ENCODE data around the gene CCDC68.

CCDC68 gene

DNA sequence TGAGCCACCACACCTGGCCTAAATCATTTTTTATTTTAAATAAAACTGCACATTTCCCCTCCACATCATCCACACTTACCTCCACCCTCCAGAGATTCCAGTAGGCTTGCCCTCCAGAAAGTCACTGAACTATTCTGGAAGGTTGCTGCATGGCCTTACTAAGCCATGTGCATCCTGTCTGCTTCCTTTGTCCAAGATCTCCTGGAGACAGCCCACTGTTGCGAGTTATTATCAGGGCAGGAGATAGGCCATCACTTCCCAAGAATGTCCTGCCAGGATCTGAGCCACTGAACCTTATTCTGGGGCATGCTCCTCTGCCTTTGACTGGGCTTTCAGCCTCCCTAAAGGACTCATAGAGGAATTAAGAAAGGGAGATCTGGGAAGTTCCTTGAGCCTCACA is 26.8 kb downstream of the CCDC68 start:
- Histone ChIP-seq H3K27me3 (no peaks in the 10 kb centered on the region), H3K4me2 (no peak overlapping the region), H3K9ac (no peak overlapping the region), H3K9me3 (replicated peaks in 1 of 11) (no peaks in the 10 kb centered on the region), H4K20me1 (no peaks in the 10 kb centered on the region), H3K36me3 (no peaks in the 10 kb centered on the region), H3K27ac (no peak overlapping the region), H3K4me3 (no peak overlapping the region), H3K4me1 (no peaks in the 10 kb centered on the region)
- no peak for TF ChIP-seq Cebpa-rat (IDR thresholded peaks at IDR 0.05)

DNA sequence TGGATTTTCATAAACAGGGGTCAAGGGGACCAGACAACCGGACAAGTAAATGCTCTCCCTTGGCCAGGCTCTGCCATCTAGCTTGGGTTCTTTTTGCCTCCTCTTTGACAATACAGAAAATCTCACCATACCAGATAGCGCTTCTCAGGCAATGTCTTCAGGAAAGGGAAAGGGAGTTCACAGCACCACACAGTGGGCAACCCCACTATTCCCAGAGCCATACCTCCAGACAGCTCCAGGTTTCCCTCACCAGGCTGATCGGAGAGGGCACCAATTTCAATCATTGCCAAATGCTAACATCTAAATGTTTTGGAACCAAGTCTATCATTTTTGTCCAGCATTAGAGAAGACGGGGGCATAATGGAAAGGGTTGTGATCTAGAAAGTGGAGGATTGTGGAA is 28.1 kb downstream of the CCDC68 start:
- Histone ChIP-seq H3K4me3 (no peak overlapping the region), H3K4me2 (no peak overlapping the region), H3K36me3 (no peaks in the 10 kb centered on the region), H3K27ac (no peak overlapping the region), H4K20me1 (no peaks in the 10 kb centered on the region), H3K9me3 (replicated peaks in 1 of 11) (peaks cover 0 to 6% (median 0%) of the 10 kb centered on the region in 11 experiments; a peak in 5 of 22 replicates), H3K9ac (no peak overlapping the region), H3K4me1 (no peaks in the 10 kb centered on the region), H3K27me3 (no peaks in the 10 kb centered on the region)
- TF ChIP-seq Cebpa-rat (IDR thresholded peaks at IDR 0.05): no peak

DNA sequence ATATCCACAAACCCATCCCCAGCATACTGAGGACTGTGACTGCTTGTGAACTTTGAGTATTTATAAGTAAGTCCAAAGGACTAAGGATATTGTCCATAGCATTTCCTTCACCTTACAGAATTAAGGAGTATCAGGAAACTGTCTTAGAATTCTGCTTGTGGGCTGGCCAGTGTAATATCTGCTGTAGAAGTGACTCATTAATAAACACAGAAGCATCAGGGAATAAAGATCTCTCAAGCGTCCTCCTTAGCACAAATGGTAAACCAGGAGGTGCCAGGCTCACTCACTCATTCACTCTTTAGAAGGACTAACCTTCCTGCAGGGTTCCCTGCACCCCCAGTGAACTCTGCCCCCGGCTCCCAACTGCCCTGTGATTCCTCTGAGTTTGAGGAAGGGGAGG is 31.0 kb downstream of the CCDC68 start:
- H3K9me3 ChIP-seq (replicated peaks in 1 of 11): peaks cover 0 to 20% (median 0%) of the 10 kb centered on the region in 11 experiments; a peak in 5 of 22 replicates
- TF ChIP-seq Cebpa-rat (IDR thresholded peaks at IDR 0.05): no peak

DNA sequence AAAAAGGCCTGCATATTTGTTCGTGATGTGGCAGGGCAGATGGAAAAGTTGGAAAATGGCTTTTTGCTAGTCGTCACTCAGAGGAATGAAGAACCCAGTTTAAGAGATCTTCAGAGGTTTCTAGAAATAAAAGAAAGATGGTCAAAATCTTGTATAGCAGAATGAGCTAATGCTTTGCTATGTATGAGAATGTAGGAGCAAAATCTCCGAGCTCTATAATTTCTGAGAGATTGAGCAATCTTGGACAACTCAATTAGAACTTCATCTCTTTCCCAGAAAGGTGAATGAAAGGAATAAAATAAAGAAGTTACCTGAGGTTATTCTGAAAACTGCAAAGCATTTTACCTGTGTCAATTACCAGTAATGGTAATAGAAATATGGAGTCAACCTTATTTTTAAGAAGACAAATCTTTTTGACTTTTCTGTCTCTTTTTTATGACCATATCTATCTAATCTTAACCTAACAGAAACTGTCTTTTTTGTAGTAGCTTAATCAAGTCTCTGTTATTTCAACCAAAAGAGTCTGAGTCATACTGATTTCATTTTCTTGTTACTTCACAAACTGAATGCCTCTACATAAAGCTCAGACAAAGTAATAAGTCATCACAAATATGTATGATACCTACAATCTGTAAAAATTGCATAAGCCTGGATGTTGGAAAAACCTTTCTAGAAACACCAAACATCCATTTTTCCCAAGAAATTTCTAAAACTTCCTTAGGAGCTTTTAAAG is 32.5 kb downstream of the CCDC68 start:
- no peaks in the 10 kb centered on the region for H4K20me1 ChIP-seq
- H3K9me3 ChIP-seq (replicated peaks in 1 of 11): peaks cover 0 to 20% (median 0%) of the 10 kb centered on the region in 11 experiments; a peak in 5 of 22 replicates
- H3K27me3 ChIP-seq: no peaks in the 10 kb centered on the region
- H3K9ac ChIP-seq: no peak overlapping the region
- no peak for TF ChIP-seq Cebpa-rat (IDR thresholded peaks at IDR 0.05)
- H3K36me3 ChIP-seq: no peaks in the 10 kb centered on the region
- H3K27ac ChIP-seq: no peak overlapping the region
- H3K4me3 ChIP-seq: no peak overlapping the region
- peaks cover 0 to 12% (median 3%) of the 10 kb centered on the region in 10 experiments; a peak in 6 of 20 replicates for H3K4me1 ChIP-seq
- H3K4me2 ChIP-seq: no peak overlapping the region

More for the DNA sequence above, 31.0 kb downstream of the CCDC68 start:
- Histone ChIP-seq H3K4me3 (no peak overlapping the region), H4K20me1 (no peaks in the 10 kb centered on the region), H3K36me3 (no peaks in the 10 kb centered on the region), H3K27ac (no peak overlapping the region), H3K4me1 (peaks cover 0 to 12% (median 3%) of the 10 kb centered on the region in 10 experiments; a peak in 6 of 20 replicates), H3K9ac (no peak overlapping the region), H3K27me3 (no peaks in the 10 kb centered on the region), H3K4me2 (no peak overlapping the region)

DNA sequence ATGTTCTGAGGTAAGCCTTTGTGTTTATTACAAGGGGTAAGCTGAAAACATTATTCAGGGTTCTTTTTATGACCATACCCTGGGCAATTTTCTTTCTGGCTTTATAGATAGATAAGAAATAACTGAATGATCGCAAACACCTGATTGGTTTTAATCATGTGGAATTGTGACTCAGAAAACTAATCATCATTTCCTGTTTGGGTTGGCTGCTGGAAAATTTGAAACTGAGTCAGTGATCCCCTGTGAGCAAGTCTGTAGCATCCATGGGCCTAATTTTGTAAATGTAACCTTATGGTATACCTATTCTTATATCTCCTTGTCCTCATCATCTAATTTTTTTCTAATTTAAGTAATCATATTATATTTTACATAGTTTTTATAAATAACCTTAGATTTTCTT is 34.3 kb downstream of the CCDC68 start:
- H3K27ac ChIP-seq: no peak overlapping the region
- no peak for TF ChIP-seq Cebpa-rat (IDR thresholded peaks at IDR 0.05)
- H3K4me2 ChIP-seq: peak overlapping the region in 3 of 11 experiments; percentile 13 to 30 (median 20); a peak in 4 of 22 replicates
- no peaks in the 10 kb centered on the region for H4K20me1 ChIP-seq
- H3K36me3 ChIP-seq: no peaks in the 10 kb centered on the region
- no peak overlapping the region for H3K4me3 ChIP-seq
- peaks cover 0 to 20% (median 0%) of the 10 kb centered on the region in 11 experiments; a peak in 5 of 22 replicates for H3K9me3 ChIP-seq (replicated peaks in 1 of 11)
- H3K4me1 ChIP-seq: peaks cover 0 to 12% (median 3%) of the 10 kb centered on the region in 10 experiments; a peak in 6 of 20 replicates
- H3K27me3 ChIP-seq: no peaks in the 10 kb centered on the region
- no peak overlapping the region for H3K9ac ChIP-seq

DNA sequence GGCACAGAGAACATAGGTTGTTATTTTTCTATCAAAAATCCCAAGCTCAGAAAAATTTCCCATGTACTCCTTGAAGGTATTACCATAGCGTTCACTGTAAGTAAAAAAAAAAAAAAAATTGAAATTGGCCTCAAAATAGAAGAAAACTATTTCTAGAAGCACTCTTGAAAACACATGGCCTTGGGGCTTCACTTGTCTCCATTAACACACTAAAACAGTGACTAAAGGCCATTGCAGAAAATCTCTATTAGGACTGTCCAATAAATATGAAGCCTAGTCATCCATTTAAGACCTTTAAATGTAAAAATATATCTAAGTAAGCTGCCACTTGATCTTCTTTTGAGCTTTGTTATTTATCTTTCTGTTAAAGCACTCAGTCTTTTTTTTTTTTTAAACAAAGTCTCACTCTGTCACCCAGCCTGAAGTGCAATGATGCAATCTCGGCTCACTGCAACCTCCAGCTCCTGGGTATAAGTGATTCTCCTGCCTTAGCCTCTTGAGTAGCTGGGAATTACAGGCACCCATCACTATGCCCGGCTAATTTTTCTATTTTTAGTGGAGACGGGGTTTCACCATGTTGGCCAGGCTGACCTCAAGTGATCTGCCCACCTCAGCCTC is 35.8 kb downstream of the CCDC68 start:
- no peak overlapping the region for H3K4me2 ChIP-seq
- peaks cover 0 to 20% (median 0%) of the 10 kb centered on the region in 11 experiments; a peak in 5 of 22 replicates for H3K9me3 ChIP-seq (replicated peaks in 1 of 11)
- no peak for TF ChIP-seq Cebpa-rat (IDR thresholded peaks at IDR 0.05)
- no peaks in the 10 kb centered on the region for H3K27me3 ChIP-seq
- H3K4me1 ChIP-seq: peaks cover 0 to 12% (median 3%) of the 10 kb centered on the region in 10 experiments; a peak in 6 of 20 replicates
- no peaks in the 10 kb centered on the region for H4K20me1 ChIP-seq
- no peaks in the 10 kb centered on the region for H3K36me3 ChIP-seq
- no peak overlapping the region for H3K27ac ChIP-seq
- no peak overlapping the region for H3K9ac ChIP-seq
- H3K4me3 ChIP-seq: no peak overlapping the region

DNA sequence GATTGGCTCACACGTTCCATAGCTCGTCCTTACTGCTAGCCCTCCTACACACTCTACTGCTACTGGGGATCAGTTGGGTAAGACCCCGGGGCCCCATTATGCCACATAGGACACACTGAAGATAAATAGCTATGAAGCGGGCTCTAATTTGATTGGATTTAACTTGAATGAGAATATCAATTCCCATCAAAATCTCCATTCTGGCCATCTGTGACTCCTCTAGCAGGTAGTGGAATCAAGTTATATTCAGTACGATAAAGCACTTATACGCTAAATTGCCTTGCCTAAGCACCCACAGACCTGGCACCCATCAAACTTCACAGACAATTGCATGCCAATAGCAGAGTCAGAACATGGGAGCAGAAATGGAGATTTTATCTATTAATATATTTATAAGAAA is 39.8 kb downstream of the CCDC68 start:
- Histone ChIP-seq H3K9me3 (replicated peaks in 1 of 11) (0 out of 22 replicates have a peak, but pooled peaks cover 0 to 3% (median 0%) of the 10 kb centered on the region in 11 experiments), H3K9ac (no peak overlapping the region), H3K27me3 (no peaks in the 10 kb centered on the region), H3K4me2 (no peak overlapping the region), H3K36me3 (no peaks in the 10 kb centered on the region), H4K20me1 (no peaks in the 10 kb centered on the region), H3K4me3 (no peak overlapping the region), H3K4me1 (peaks cover 0 to 6% (median 2%) of the 10 kb centered on the region in 10 experiments; a peak in 6 of 20 replicates), H3K27ac (no peak overlapping the region)
- TF ChIP-seq Cebpa-rat (IDR thresholded peaks at IDR 0.05): no peak

DNA sequence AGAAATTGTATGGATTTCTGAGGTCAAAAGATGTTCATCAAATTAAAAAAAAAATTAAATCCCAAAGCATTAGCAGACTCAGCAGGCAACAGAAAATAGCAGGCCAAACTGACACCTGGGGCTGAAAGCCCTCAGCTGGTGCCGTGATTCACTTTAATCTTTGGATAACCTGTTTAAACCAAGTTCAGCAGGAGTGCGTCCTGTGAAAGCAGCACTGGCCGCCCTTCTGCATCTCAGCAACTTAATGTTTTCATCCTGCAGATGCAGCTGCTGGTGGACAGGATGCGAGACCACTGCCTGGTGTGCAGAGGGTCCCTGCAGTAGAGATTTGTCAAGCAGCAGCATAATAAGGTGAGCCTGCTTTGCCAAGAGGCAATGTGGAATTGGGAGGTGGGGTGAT is 41.2 kb downstream of the CCDC68 start:
- H3K9me3 ChIP-seq (replicated peaks in 1 of 11): 0 out of 22 replicates have a peak, but pooled peaks cover 0 to 3% (median 0%) of the 10 kb centered on the region in 11 experiments
- H3K36me3 ChIP-seq: no peaks in the 10 kb centered on the region
- no peak overlapping the region for H3K27ac ChIP-seq
- H3K4me1 ChIP-seq: no peaks in the 10 kb centered on the region
- no peaks in the 10 kb centered on the region for H4K20me1 ChIP-seq
- no peak overlapping the region for H3K4me2 ChIP-seq
- no peak for TF ChIP-seq Cebpa-rat (IDR thresholded peaks at IDR 0.05)
- H3K4me3 ChIP-seq: no peak overlapping the region
- H3K9ac ChIP-seq: no peak overlapping the region
- H3K27me3 ChIP-seq: no peaks in the 10 kb centered on the region

DNA sequence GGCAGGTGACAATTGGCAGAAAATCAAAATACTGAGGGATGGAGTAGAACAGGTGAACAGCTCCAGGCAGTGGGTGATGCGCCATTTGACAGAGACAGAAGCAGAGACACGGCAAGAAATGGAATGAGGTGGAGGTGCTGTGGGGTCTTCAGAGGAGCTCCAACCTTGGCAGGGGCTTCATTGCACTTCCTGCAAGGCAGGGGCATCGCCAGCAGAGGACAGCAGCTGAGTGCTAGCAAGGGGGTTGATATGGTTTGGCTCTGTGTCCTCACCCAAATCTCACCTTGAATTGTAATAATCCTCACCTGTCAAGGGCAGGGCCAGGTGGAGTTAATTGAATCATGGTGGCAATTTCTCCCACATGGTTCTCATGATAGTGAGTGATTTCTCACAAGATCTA is 42.8 kb downstream of the CCDC68 start:
- Histone ChIP-seq H3K27ac (no peak overlapping the region), H3K27me3 (no peaks in the 10 kb centered on the region), H3K4me2 (no peak overlapping the region), H3K4me1 (no peaks in the 10 kb centered on the region), H3K9ac (no peak overlapping the region), H3K36me3 (no peaks in the 10 kb centered on the region), H3K9me3 (replicated peaks in 1 of 11) (0 out of 22 replicates have a peak, but pooled peaks cover 0 to 3% (median 0%) of the 10 kb centered on the region in 11 experiments), H4K20me1 (no peaks in the 10 kb centered on the region), H3K4me3 (no peak overlapping the region)
- TF ChIP-seq Cebpa-rat (IDR thresholded peaks at IDR 0.05): no peak

Measured in BLaER1 treated with 17β-estradiol and CSF1 and Interleukin-3, amounts not matched to agents 10 nM and 100 nM (cell line).